ENCODE data around the gene SCGB2B2.

DNA sequence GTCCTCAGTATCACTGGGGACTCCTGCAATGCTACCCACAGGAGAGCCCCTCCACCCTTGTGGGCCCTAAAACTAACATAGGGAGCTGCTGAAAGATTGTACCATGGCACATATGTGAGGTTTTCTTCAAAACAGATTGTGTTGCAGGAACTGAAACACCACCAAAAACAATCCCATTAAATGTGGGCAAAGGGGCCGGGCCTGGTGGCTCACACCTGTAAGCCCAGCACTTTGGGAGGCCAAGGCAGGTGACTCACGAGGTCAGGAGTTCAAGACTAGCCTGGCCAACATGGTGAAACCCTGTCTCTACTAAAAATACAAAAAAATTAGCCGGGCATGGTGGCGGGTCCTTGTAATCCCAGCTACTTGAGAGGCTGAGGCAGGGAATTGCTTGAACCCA lies 34.7 kb downstream of the SCGB2B2 start:
- TF ChIP-seq YY1 (IDR thresholded peaks at IDR 0.05; ENCODE audit: insufficient read depth, insufficient read length), result no peak
- no peak for TF ChIP-seq ZNF274 (IDR thresholded peaks at IDR 0.05; ENCODE audit: low read depth, low read length)
- no peak for TF ChIP-seq SUZ12 (IDR thresholded peaks at IDR 0.05; ENCODE audit: extremely low read depth, insufficient read depth, insufficient read length)
